IMR-90 (cell line): ENCODE measurements around the gene SULT1C4. TPM values are rescaled to one million over a fixed set of nuclear protein-coding genes. Genes with fewer than 3 reads are reported as not detected.

Source experiments
- ATAC-seq: fragments of 200-7000 bp; cut with Tn5 transposase; 2 replicates; pipeline ENCODE4 v1.9.1; 2020; ENCODE audit warnings: low read depth, mild to moderate bottlenecking, moderate library complexity
- BruUV-seq: library from RNA; stranded (reverse); fragments of 400-500 nt; replicated peaks from 2 replicates; lab custom pipeline; 2021; lab: Mats Ljungman, UMichigan
- CTCF ChIA-PET: fragments of 300-600 bp; formaldehyde crosslinking; extraction: SDS; loops from one replicate; lab custom pipeline; 2021; ENCODE audit warnings: antibody characterized with exemption; lab: Yijun Ruan, JAX
- POLR2A ChIA-PET: fragments of 300-600 bp; sonication (Branson Sonifier 250); formaldehyde crosslinking; loops from one replicate; lab custom pipeline; 2022; ENCODE audit warnings: antibody characterized with exemption; ENCODE audit not compliant: unreplicated experiment; lab: Charles Lee
- DNase-seq: peaks from one replicate; pipeline ENCODE4 v3.0.0; 2013
- H2AFZ ChIP-seq: replicated peaks from 2 replicates; pipeline ENCODE3; 2013; ENCODE audit warnings: low read length, mild to moderate bottlenecking; ENCODE audit not compliant: poor library complexity
- H2AK5ac ChIP-seq: 2 replicates; pipeline ENCODE4 v1.6.1; 2013; ENCODE audit warnings: low read depth, low read length, inconsistent platforms
- H2AK9ac ChIP-seq: replicated peaks from 2 replicates; pipeline ENCODE3; 2013; ENCODE audit warnings: mild to moderate bottlenecking, low read depth, low read length, moderate library complexity; ENCODE audit not compliant: poor library complexity
- H2BK120ac ChIP-seq: 2 replicates; pipeline ENCODE4 v1.6.1; 2013; ENCODE audit warnings: low read depth, low read length, inconsistent platforms
- H2BK15ac ChIP-seq: 3 replicates; pipeline ENCODE4 v1.6.1; 2013; ENCODE audit warnings: low read depth, low read length, inconsistent platforms
- H2BK20ac ChIP-seq: 2 replicates; pipeline ENCODE4 v1.6.1; 2013; ENCODE audit warnings: low read depth, mild to moderate bottlenecking, inconsistent platforms, low read length, moderate library complexity
- H2BK5ac ChIP-seq: 2 replicates; pipeline ENCODE4 v1.6.1; 2013; ENCODE audit warnings: mild to moderate bottlenecking, low read depth, low read length, inconsistent platforms; ENCODE audit not compliant: poor library complexity, severe bottlenecking
- H3K14ac ChIP-seq: replicated peaks from 2 replicates; pipeline ENCODE4 v1.6.1; 2013; ENCODE audit warnings: low read depth, low read length, inconsistent platforms
- H3K18ac ChIP-seq: 2 replicates; pipeline ENCODE4 v1.6.1; 2013; ENCODE audit warnings: low read depth, low read length, control low read depth
- H3K23ac ChIP-seq: 2 replicates; pipeline ENCODE4 v1.6.1; 2013; ENCODE audit warnings: low read depth, low read length, inconsistent platforms
- H3K27ac ChIP-seq: 2 replicates; pipeline ENCODE4 v1.5.1; 2013; ENCODE audit warnings: mild to moderate bottlenecking, control low read depth, low read length; ENCODE audit not compliant: insufficient read depth
- H3K27me3 ChIP-seq: 2 replicates; pipeline ENCODE4 v1.6.1; 2013; ENCODE audit warnings: low read length; ENCODE audit not compliant: control insufficient read depth, insufficient read depth
- H3K36me3 ChIP-seq: 2 replicates; pipeline ENCODE4 v1.6.1; 2013; ENCODE audit warnings: low read length, mixed read lengths; ENCODE audit not compliant: control insufficient read depth, insufficient read depth
- H3K4ac ChIP-seq: 2 replicates; pipeline ENCODE4 v1.6.1; 2013; ENCODE audit warnings: low read depth, low read length, inconsistent platforms
- H3K4me1 ChIP-seq: 2 replicates; pipeline ENCODE4 v1.6.1; 2013; ENCODE audit warnings: low read length, mixed read lengths; ENCODE audit not compliant: control insufficient read depth, insufficient read depth
- H3K4me2 ChIP-seq: 2 replicates; pipeline ENCODE4 v1.6.1; 2013; ENCODE audit warnings: low read depth, mild to moderate bottlenecking, control low read depth, low read length, moderate library complexity
- H3K4me3 ChIP-seq: 2 replicates; pipeline ENCODE4 v1.5.1; 2013; ENCODE audit warnings: low read depth, mild to moderate bottlenecking, control low read depth, low read length, moderate library complexity; ENCODE audit not compliant: insufficient read depth
- H3K56ac ChIP-seq: 2 replicates; pipeline ENCODE4 v1.6.1; 2013; ENCODE audit warnings: low read length, inconsistent platforms; ENCODE audit not compliant: insufficient read depth; ENCODE audit errors: extremely low read depth
- H3K79me1 ChIP-seq, 2 experiments: 2 replicates each; pipeline ENCODE4 v1.6.1; 2013; ENCODE audit warnings: low read length in 2 of 2, inconsistent platforms in 1 of 2, low read depth in 1 of 2
- H3K9ac ChIP-seq: 2 replicates; pipeline ENCODE4 v1.6.1; 2013; ENCODE audit warnings: low read depth, low read length, control low read depth
- H3K9me1 ChIP-seq: 2 replicates; pipeline ENCODE4 v1.6.1; 2013; ENCODE audit warnings: low read length, inconsistent platforms; ENCODE audit not compliant: insufficient read depth
- H3K9me3 ChIP-seq: 2 replicates; pipeline ENCODE4 v1.6.1; 2013; ENCODE audit warnings: low read length; ENCODE audit not compliant: control insufficient read depth, insufficient read depth
- H4K20me1 ChIP-seq: 2 replicates; pipeline ENCODE4 v1.6.1; 2013; ENCODE audit warnings: low read length, inconsistent platforms; ENCODE audit not compliant: insufficient read depth
- H4K5ac ChIP-seq: 2 replicates; pipeline ENCODE4 v1.6.1; 2013; ENCODE audit warnings: mild to moderate bottlenecking, low read depth, low read length, control low read depth
- H4K8ac ChIP-seq, 2 experiments: 2 replicates each; pipeline ENCODE4 v1.6.1; 2013; ENCODE audit warnings: low read depth in 2 of 2, low read length in 2 of 2, control low read depth in 1 of 2, inconsistent platforms in 1 of 2
- H4K91ac ChIP-seq: 2 replicates; pipeline ENCODE4 v1.6.1; 2013; ENCODE audit warnings: low read depth, low read length, inconsistent platforms; ENCODE audit not compliant: insufficient read depth
- BHLHE40 ChIP-seq: fragments of 150-350 bp; IDR thresholded peaks from 2 replicates; pipeline ENCODE4 v1.6.1; 2016; ENCODE audit warnings: mild to moderate bottlenecking, low read depth, low read length
- CEBPB ChIP-seq: IDR thresholded peaks from 2 replicates; pipeline ENCODE4 v1.6.1; 2012; ENCODE audit warnings: low read depth, low read length, improper control_type of control experiment
- CHD1 ChIP-seq: IDR thresholded peaks from 2 replicates; pipeline ENCODE4 v1.6.1; 2012; ENCODE audit warnings: low read depth, low read length, improper control_type of control experiment
- CTCF ChIP-seq: conservative IDR thresholded peaks from 2 replicates; pipeline ENCODE4 v1.5.1; 2012; ENCODE audit warnings: mild to moderate bottlenecking, low read depth, low read length, improper control_type of control experiment
- FOS ChIP-seq: fragments of 150-350 bp; IDR thresholded peaks from 2 replicates; pipeline ENCODE4 v1.6.1; 2016; ENCODE audit warnings: low read depth, low read length
- MAFK ChIP-seq: IDR thresholded peaks from 2 replicates; pipeline ENCODE4 v1.6.1; 2012; ENCODE audit warnings: low read depth, low read length, improper control_type of control experiment
- MAZ ChIP-seq: IDR thresholded peaks from 2 replicates; pipeline ENCODE4 v1.6.1; 2012; ENCODE audit warnings: low read depth, mild to moderate bottlenecking, low read length, improper control_type of control experiment, moderate library complexity, borderline replicate concordance
- MXI1 ChIP-seq: IDR thresholded peaks from 2 replicates; pipeline ENCODE4 v1.6.1; 2012; ENCODE audit warnings: low read depth, mild to moderate bottlenecking, low read length, moderate library complexity, borderline replicate concordance
- NFE2L2 ChIP-seq: fragments of 150-350 bp; IDR thresholded peaks from 2 replicates; pipeline ENCODE4 v1.6.1; 2016; ENCODE audit warnings: low read depth, mild to moderate bottlenecking, low read length
- POLR2A ChIP-seq: IDR thresholded peaks from 2 replicates; pipeline ENCODE4 v1.6.1; 2012; ENCODE audit warnings: mild to moderate bottlenecking, low read depth, low read length
- RAD21 ChIP-seq: IDR thresholded peaks from 2 replicates; pipeline ENCODE4 v1.6.1; 2012; ENCODE audit warnings: low read length, improper control_type of control experiment
- RCOR1 ChIP-seq: IDR thresholded peaks from 2 replicates; pipeline ENCODE4 v1.6.1; 2012; ENCODE audit warnings: mild to moderate bottlenecking, low read length, improper control_type of control experiment; ENCODE audit not compliant: insufficient replicate concordance
- RFX5 ChIP-seq: IDR thresholded peaks from 2 replicates; pipeline ENCODE4 v1.8.0; 2012; ENCODE audit warnings: low read depth, mild to moderate bottlenecking, low read length, moderate library complexity
- SMC3 ChIP-seq: fragments of 150-350 bp; IDR thresholded peaks from 2 replicates; pipeline ENCODE4 v1.6.1; 2016; ENCODE audit warnings: low read depth, mild to moderate bottlenecking, antibody characterized with exemption, low read length, moderate library complexity
- WGBS, 2 experiments: methylation state at CpG; one replicate each; pipeline versions ENCODE4 v1.1.5 to v1.1.7; 2013; ENCODE audit warnings: missing lambda C conversion rate in 2 of 2; ENCODE audit not compliant: insufficient read length in 1 of 2; ENCODE audit errors: extremely low coverage in 2 of 2; 5-methylcytosine and 5-hydroxymethylcytosine counted together
- dilution Hi-C: fragments of 300-500 bp; cut with HindIII; formaldehyde crosslinking; loops from one replicate; pipeline ENCODE4 v1.14.3; 2018; ENCODE audit warnings: low sequenced_read_pairs; ENCODE audit not compliant: unreplicated experiment
- in situ Hi-C: fragments of 300-500 bp; cut with MboI; formaldehyde crosslinking; loops from 3 replicates; pipeline ENCODE4 v1.14.3; 2019; ENCODE audit warnings: low sequenced_read_pairs, inconsistent platforms, mixed read lengths
- intact Hi-C: fragments of 100-400 bp; cut with micrococcal nuclease; formaldehyde crosslinking; loops from 2 replicates; pipeline ENCODE4 v1.10.0; 2022
- polyA plus RNA-seq, 3 experiments: library from polyadenylated mRNA; depleted of rRNA; stranded (reverse); fragments of >200 nt; gene quantifications; 2 replicates each; pipeline ENCODE4 v1.2.3, GENCODE V29; 2012; ENCODE audit warnings: low replicate concordance in 1 of 3
- total RNA-seq: library from RNA; depleted of rRNA; stranded (reverse); fragments of >200 nt; gene quantifications from 2 replicates; pipeline ENCODE4 v1.2.3, GENCODE V29; 2012
- TF ChIP-seq, protein P1 (sequence below): fragments of 150-350 bp; IDR thresholded peaks from 2 replicates; pipeline ENCODE4 v1.6.1; 2016; ENCODE audit warnings: low read depth, mild to moderate bottlenecking, low read length, moderate library complexity, borderline replicate concordance
- TF ChIP-seq, protein P2 (sequence below): fragments of 150-350 bp; IDR thresholded peaks from 2 replicates; pipeline ENCODE4 v1.6.1; 2017; ENCODE audit warnings: mild to moderate bottlenecking, antibody characterized with exemption, low read length, low read depth

Gene SULT1C4
- total and polyA plus RNA-seq, 2 of the 4 experiments (the other 2 are of a cell fraction) = 0.36 to 0.50 TPM

- DNase-seq (no peak), ATAC-seq (no peak)
- Histone ChIP-seq H3K27ac (no peak overlapping the region), H2AK9ac (no peak overlapping the region), H4K91ac (no peak overlapping the region), H4K5ac (no peak overlapping the region), H3K56ac (no peak overlapping the region), H3K79me1 (no peaks in the 10 kb centered on the region), H3K18ac (no peak overlapping the region), H4K20me1 (no peaks in the 10 kb centered on the region), H2BK120ac (no peak overlapping the region), H3K9me1 (no peaks in the 10 kb centered on the region; the same call in 1 of the 2 replicates), H3K36me3 (no peaks in the 10 kb centered on the region), H3K27me3 (peaks cover 13% of the 10 kb centered on the region), H3K4me1 (peaks cover 2% of the 10 kb centered on the region; the same call in 1 of the 2 replicates), H3K4ac (no peak overlapping the region), H2BK20ac (no peak overlapping the region), H2AK5ac (no peak overlapping the region), H3K14ac (no peak overlapping the region), H3K4me2 (no peak overlapping the region), H2BK5ac (no peak overlapping the region), H3K9ac (no peak overlapping the region), H3K9me3 (no peaks in the 10 kb centered on the region), H3K23ac (no peak overlapping the region), H3K4me3 (no peak overlapping the region), H4K8ac (no peak overlapping the region), H2AFZ (no peak overlapping the region), H2BK15ac (no peak overlapping the region)
- ChIA-PET POLR2A (no interaction called here), CTCF (no interaction called here)
- dilution Hi-C loops = no loop called here
- in situ Hi-C loops = no loop called here
- intact Hi-C loops = no loop called here
- no CpG with 5 or more reads among the region's 2 CpGs for WGBS, 2 experiments
- BruUV-seq = no TSS peak
- TF ChIP-seq RAD21 (no peak), BHLHE40 (no peak), RCOR1 (no peak), MXI1 (no peak), CTCF (no peak), NFE2L2 (no peak), FOS (no peak), RFX5 (no peak), CHD1 (no peak), MAFK (no peak), MAZ (no peak), POLR2A (no peak), SMC3 (no peak), CEBPB (no peak)
- TF ChIP-seq, protein P1, sequence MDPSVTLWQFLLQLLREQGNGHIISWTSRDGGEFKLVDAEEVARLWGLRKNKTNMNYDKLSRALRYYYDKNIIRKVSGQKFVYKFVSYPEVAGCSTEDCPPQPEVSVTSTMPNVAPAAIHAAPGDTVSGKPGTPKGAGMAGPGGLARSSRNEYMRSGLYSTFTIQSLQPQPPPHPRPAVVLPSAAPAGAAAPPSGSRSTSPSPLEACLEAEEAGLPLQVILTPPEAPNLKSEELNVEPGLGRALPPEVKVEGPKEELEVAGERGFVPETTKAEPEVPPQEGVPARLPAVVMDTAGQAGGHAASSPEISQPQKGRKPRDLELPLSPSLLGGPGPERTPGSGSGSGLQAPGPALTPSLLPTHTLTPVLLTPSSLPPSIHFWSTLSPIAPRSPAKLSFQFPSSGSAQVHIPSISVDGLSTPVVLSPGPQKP = no peak
- TF ChIP-seq, protein P2, sequence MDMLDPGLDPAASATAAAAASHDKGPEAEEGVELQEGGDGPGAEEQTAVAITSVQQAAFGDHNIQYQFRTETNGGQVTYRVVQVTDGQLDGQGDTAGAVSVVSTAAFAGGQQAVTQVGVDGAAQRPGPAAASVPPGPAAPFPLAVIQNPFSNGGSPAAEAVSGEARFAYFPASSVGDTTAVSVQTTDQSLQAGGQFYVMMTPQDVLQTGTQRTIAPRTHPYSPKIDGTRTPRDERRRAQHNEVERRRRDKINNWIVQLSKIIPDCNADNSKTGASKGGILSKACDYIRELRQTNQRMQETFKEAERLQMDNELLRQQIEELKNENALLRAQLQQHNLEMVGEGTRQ = no peak
These were observed 48.0 kb upstream of the SULT1C4 start for GRCh38 chr2:108329771-108330170.
